ENCODE measurements around the gene XKR3.

DNA sequence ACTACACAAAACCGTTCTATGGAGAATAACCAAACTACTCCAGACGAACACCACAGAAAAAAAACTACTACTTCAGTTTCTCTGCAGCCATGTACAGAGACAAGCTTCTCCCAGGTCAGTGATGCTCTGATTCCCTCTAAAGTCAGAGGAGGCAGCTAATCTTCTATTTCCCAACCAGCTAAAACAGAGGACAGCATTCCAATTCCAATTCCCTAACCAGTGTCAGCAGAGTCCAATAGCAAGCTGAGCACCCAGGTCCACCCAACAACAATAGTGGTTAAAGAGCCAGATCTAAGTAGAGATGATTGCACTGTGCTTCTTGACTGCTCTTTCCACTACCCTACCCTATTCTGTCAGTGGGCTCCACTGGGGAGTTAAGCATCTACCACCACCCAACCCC lies 6.7 kb downstream of the XKR3 start:
- TF ChIP-seq, protein P1, sequence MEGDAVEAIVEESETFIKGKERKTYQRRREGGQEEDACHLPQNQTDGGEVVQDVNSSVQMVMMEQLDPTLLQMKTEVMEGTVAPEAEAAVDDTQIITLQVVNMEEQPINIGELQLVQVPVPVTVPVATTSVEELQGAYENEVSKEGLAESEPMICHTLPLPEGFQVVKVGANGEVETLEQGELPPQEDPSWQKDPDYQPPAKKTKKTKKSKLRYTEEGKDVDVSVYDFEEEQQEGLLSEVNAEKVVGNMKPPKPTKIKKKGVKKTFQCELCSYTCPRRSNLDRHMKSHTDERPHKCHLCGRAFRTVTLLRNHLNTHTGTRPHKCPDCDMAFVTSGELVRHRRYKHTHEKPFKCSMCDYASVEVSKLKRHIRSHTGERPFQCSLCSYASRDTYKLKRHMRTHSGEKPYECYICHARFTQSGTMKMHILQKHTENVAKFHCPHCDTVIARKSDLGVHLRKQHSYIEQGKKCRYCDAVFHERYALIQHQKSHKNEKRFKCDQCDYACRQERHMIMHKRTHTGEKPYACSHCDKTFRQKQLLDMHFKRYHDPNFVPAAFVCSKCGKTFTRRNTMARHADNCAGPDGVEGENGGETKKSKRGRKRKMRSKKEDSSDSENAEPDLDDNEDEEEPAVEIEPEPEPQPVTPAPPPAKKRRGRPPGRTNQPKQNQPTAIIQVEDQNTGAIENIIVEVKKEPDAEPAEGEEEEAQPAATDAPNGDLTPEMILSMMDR (IDR thresholded peaks at IDR 0.05; ENCODE audit: control extremely low read depth in 1 of 3, insufficient read depth in 1 of 3, low read depth in 1 of 3, low read length in 3 of 3): no peak
- TF ChIP-seq TEAD4 (IDR thresholded peaks at IDR 0.05; ENCODE audit: low read depth, low read length) (no peak), TCF12 (IDR thresholded peaks at IDR 0.05; ENCODE audit: low read depth, low read length) (no peak), GTF2F1 (IDR thresholded peaks at IDR 0.05; ENCODE audit: borderline replicate concordance, low read depth, low read length) (no peak), CREB1 (IDR thresholded peaks at IDR 0.05) (no peak), POU5F1 (IDR thresholded peaks at IDR 0.05; ENCODE audit: low read depth, low read length) (no peak), POLR2AphosphoS5 (IDR thresholded peaks at IDR 0.05; ENCODE audit: low read depth, low read length) (no peak), YY1 (IDR thresholded peaks at IDR 0.05; ENCODE audit: low read depth, low read length) (no peak)
- TF ChIP-seq, protein P2, sequence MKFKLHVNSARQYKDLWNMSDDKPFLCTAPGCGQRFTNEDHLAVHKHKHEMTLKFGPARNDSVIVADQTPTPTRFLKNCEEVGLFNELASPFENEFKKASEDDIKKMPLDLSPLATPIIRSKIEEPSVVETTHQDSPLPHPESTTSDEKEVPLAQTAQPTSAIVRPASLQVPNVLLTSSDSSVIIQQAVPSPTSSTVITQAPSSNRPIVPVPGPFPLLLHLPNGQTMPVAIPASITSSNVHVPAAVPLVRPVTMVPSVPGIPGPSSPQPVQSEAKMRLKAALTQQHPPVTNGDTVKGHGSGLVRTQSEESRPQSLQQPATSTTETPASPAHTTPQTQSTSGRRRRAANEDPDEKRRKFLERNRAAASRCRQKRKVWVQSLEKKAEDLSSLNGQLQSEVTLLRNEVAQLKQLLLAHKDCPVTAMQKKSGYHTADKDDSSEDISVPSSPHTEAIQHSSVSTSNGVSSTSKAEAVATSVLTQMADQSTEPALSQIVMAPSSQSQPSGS (IDR thresholded peaks at IDR 0.05; ENCODE audit: low read length): no peak
